ENCODE measurements around the gene PDCD10.
A peak's percentile ranks its signal among the peaks of the same experiment; 100 is the strongest.

PDCD10 gene

GRCh38 chr3:167694121-167694520 lies 40.6 kb downstream of the PDCD10 start:
- no peak for TF ChIP-seq CTCF (IDR thresholded peaks at IDR 0.05; ENCODE audit: low read depth, low read length, missing control alignments)
- H3K4me3 ChIP-seq (replicated peaks; ENCODE audit: low read depth, low read length) = no peak overlapping the region
- DNase-seq (ENCODE audit: extremely low read depth, low read depth) = no peak

GRCh38 chr3:167691366-167691765 lies 43.3 kb downstream of the PDCD10 start:
- no peak overlapping the region for H3K4me3 ChIP-seq (replicated peaks; ENCODE audit: low read depth, low read length)
- no peak for DNase-seq (ENCODE audit: extremely low read depth, low read depth)

GRCh38 chr3:167684388-167684993 lies 50.2 kb downstream of the PDCD10 start:
- TF ChIP-seq CTCF (IDR thresholded peaks at IDR 0.05; ENCODE audit: low read depth, low read length, missing control alignments) = peak; percentile 47
- DNase-seq (ENCODE audit: extremely low read depth, low read depth) = peak; percentile 45
- no peak overlapping the region for H3K4me3 ChIP-seq (replicated peaks; ENCODE audit: low read depth, low read length)

More at GRCh38 chr3:167691366-167691765, 43.3 kb downstream of the PDCD10 start:
- no peak for TF ChIP-seq CTCF (IDR thresholded peaks at IDR 0.05; ENCODE audit: low read depth, low read length, missing control alignments)

GRCh38 chr3:167679526-167679925 lies 55.2 kb downstream of the PDCD10 start:
- no peak for TF ChIP-seq CTCF (IDR thresholded peaks at IDR 0.05; ENCODE audit: low read depth, low read length, missing control alignments)
- no peak for DNase-seq (ENCODE audit: extremely low read depth, low read depth)
- no peak overlapping the region for H3K4me3 ChIP-seq (replicated peaks; ENCODE audit: low read depth, low read length)

GRCh38 chr3:167675848-167676247 lies 58.8 kb downstream of the PDCD10 start:
- H3K4me3 ChIP-seq (replicated peaks; ENCODE audit: low read depth, low read length) = no peak overlapping the region
- no peak for DNase-seq (ENCODE audit: extremely low read depth, low read depth)
- no peak for TF ChIP-seq CTCF (IDR thresholded peaks at IDR 0.05; ENCODE audit: low read depth, low read length, missing control alignments)

GRCh38 chr3:167673221-167673620 lies 61.5 kb downstream of the PDCD10 start:
- no peak overlapping the region for H3K4me3 ChIP-seq (replicated peaks; ENCODE audit: low read depth, low read length)
- DNase-seq (ENCODE audit: extremely low read depth, low read depth) = no peak
- no peak for TF ChIP-seq CTCF (IDR thresholded peaks at IDR 0.05; ENCODE audit: low read depth, low read length, missing control alignments)

- TF ChIP-seq CTCF (IDR thresholded peaks at IDR 0.05; ENCODE audit: low read depth, low read length, missing control alignments) = no peak
- H3K4me3 ChIP-seq (replicated peaks; ENCODE audit: low read depth, low read length) = no peak overlapping the region
- no peak for DNase-seq (ENCODE audit: extremely low read depth, low read depth)
These were observed 62.7 kb downstream of the PDCD10 start for GRCh38 chr3:167671878-167672427.
